Right lobe of liver (tissue), 6 donors: ENCODE results near the gene PCBD1. TPM values are rescaled to one million over a fixed set of nuclear protein-coding genes. Genes with fewer than 3 reads are reported as not detected.

ENCODE experiments used
- ATAC-seq, 4 donors: fragments of 200-7000 bp; cut with Tn5 transposase; one replicate each; pipeline ENCODE4 v1.9.1; 2020; ENCODE audit warnings: mild to moderate bottlenecking in 4 of 4, moderate library complexity in 4 of 4
- DNase-seq, 3 donors: peaks; one replicate each; pipeline ENCODE4 v3.0.0-alpha.2; 2020
- H3K27ac ChIP-seq, 3 donors: fragments of 200-600 bp; one replicate each; pipeline ENCODE4 v1.8.0; 2022
- H3K27me3 ChIP-seq, 2 donors: fragments of 200-600 bp; one replicate each; pipeline ENCODE4 v1.8.0; 2022
- H3K36me3 ChIP-seq, 4 donors: fragments of 200-600 bp; sonication (generic) in 1 of 4; one replicate each; pipeline versions ENCODE4 v1.5.1 to v1.8.0; 2017 to 2022; ENCODE audit warnings: control low read depth in 1 of 4
- H3K4me1 ChIP-seq, 4 donors: fragments of 200-600 bp; sonication (generic) in 1 of 4; one replicate each; pipeline versions ENCODE4 v1.5.1 to v1.8.0; 2017 to 2022; ENCODE audit warnings: control low read depth in 1 of 4
- H3K4me3 ChIP-seq, 3 donors: fragments of 200-600 bp; one replicate each; pipeline ENCODE4 v1.8.0; 2022
- H3K9me3 ChIP-seq, 4 donors: fragments of 200-600 bp; sonication (generic) in 1 of 4; one replicate each; pipeline versions ENCODE4 v1.5.1 to v1.8.0; 2017 to 2022; ENCODE audit warnings: control low read depth in 1 of 4
- CTCF ChIP-seq, 4 donors: fragments of 200-600 bp in 3 of 4; fragments of 450-650 bp in 1 of 4; IDR thresholded peaks; one replicate each; pipeline versions ENCODE4 v1.5.1 to v1.8.0; 2016 to 2022; ENCODE audit warnings: antibody characterized with exemption in 4 of 4, mild to moderate bottlenecking in 2 of 4
- POLR2A ChIP-seq: fragments of 450-650 bp; IDR thresholded peaks from one replicate; pipeline ENCODE4 v1.6.1; 2017; ENCODE audit warnings: antibody characterized with exemption, mild to moderate bottlenecking
- WGBS: methylation state at CpG from one replicate; pipeline ENCODE4 v1.1.6; 2018; ENCODE audit warnings: low coverage, low lambda C conversion rate; ENCODE audit not compliant: insufficient coverage; ENCODE audit errors: missing lambda C conversion rate; 5-methylcytosine and 5-hydroxymethylcytosine counted together
- intact Hi-C, 2 donors: fragments of 100-400 bp; cut with DNase I; formaldehyde crosslinking; loops; one replicate each; pipeline versions ENCODE4 v1.11.2 to v1.14.1; 2022
- total RNA-seq, 6 experiments: library from RNA; depleted of rRNA in 2 of 6; stranded (reverse); fragments of >200 nt in 2 of 6; fragmentation: NEBNext Ultra II Directional in 3 of 6; extraction: Animal tissue kit (Norgen Biotek cat#: 25700) in 3 of 6; gene quantifications; one replicate each; pipeline versions ENCODE4 v1.1.0 to v1.2.4, GENCODE V29; 2016 to 2023
- donor health status: DM: no; HTN: yes; CAD: no.
- donor health status: DM: no; HTN: no; CAD: no.
- donor health status: DM: no; HTN: no; CAD: no.
- donor health status: DM: no; HTN: yes; CAD: no.
- donor health status: DM: no; HTN: yes; CAD: no.

PCBD1 gene
- total RNA-seq, 6 experiments from 2014 or later: 165 to 375 (median 230) TPM

GRCh38 chr10:70894416-70894815, 6.1 kb upstream of the PCBD1 start:
- Histone ChIP-seq H3K4me1 (peaks cover 0 to 12% (median 0%) of the 10 kb centered on the region in 4 donors), H3K36me3 (no peaks in the 10 kb centered on the region), H3K27me3 (no peaks in the 10 kb centered on the region), H3K4me3 (no peak overlapping the region), H3K27ac (no peak overlapping the region), H3K9me3 (no peaks in the 10 kb centered on the region)
- WGBS: 100% methylated on average over 1 of the region's 2 CpGs
- no peak for ATAC-seq
- DNase-seq: no peak
- intact Hi-C loops: no loop called here
- TF ChIP-seq CTCF (IDR thresholded peaks at IDR 0.05): no peak
- no peak for TF ChIP-seq POLR2A

GRCh38 chr10:70893227-70894006, 5.1 kb upstream of the PCBD1 start:
- WGBS: 66% methylated on average over 3 of the region's 10 CpGs
- H3K27me3 ChIP-seq: no peaks in the 10 kb centered on the region
- no peak overlapping the region for H3K4me3 ChIP-seq
- H3K27ac ChIP-seq: no peak overlapping the region
- ATAC-seq (no peak), DNase-seq (no peak)
- intact Hi-C loops: no loop called here
- H3K4me1 ChIP-seq: peaks cover 0 to 19% (median 4%) of the 10 kb centered on the region in 4 donors
- no peaks in the 10 kb centered on the region for H3K9me3 ChIP-seq
- no peaks in the 10 kb centered on the region for H3K36me3 ChIP-seq
- TF ChIP-seq CTCF (IDR thresholded peaks at IDR 0.05) (no peak), POLR2A (no peak)

- Histone ChIP-seq H3K36me3 (no peaks in the 10 kb centered on the region), H3K9me3 (no peaks in the 10 kb centered on the region), H3K27ac (no peak overlapping the region), H3K27me3 (no peaks in the 10 kb centered on the region), H3K4me1 (peaks cover 0 to 19% (median 4%) of the 10 kb centered on the region in 4 donors), H3K4me3 (no peak overlapping the region)
- TF ChIP-seq POLR2A (no peak), CTCF (IDR thresholded peaks at IDR 0.05) (no peak)
- no peak for ATAC-seq
- intact Hi-C loops: no loop called here
- 93% methylated on average over 3 of the region's 4 CpGs for WGBS
- DNase-seq: no peak
Observed at GRCh38 chr10:70892631-70893030, 4.3 kb upstream of the PCBD1 start.

DNA sequence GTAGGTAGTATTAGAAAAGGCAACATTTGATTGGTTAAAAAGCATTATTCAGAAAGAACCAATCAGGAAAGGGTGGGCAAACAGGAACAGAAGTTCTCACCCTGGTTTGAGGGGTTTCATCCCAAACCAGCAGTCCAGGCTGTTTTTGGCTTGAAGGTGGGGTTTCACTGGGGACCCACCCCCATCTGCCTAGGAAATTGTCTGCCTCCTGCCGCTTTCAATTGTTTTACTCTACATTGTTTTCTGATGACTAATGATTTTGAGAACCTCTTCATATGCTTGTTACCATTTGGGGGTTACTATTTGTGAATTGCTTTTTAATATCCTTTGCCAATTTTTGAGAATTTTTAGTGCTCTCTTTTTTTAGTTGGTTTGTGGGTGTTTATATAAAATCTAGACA, 3.3 kb upstream of the PCBD1 start:
- intact Hi-C loops: no loop called here
- ATAC-seq: no peak
- no peak overlapping the region for H3K4me3 ChIP-seq

More for the DNA sequence above, 3.3 kb upstream of the PCBD1 start:
- TF ChIP-seq POLR2A: no peak
- no peak for TF ChIP-seq CTCF (IDR thresholded peaks at IDR 0.05)
- no peaks in the 10 kb centered on the region for H3K27me3 ChIP-seq
- no peaks in the 10 kb centered on the region for H3K36me3 ChIP-seq
- no peak overlapping the region for H3K27ac ChIP-seq
- peaks cover 0 to 25% (median 4%) of the 10 kb centered on the region in 4 donors for H3K4me1 ChIP-seq
- 100% methylated on average over 1 of the region's 1 CpG for WGBS
- no peaks in the 10 kb centered on the region for H3K9me3 ChIP-seq
- DNase-seq: no peak
